ENCODE data around the gene BLID. TPM values are rescaled to one million over a fixed set of nuclear protein-coding genes. Genes with fewer than 3 reads are reported as not detected.

The BLID gene
- total and polyA plus RNA-seq, 10 of the 15 experiments (the other 5 are each of a cell fraction or from before 2014, with no cell fraction given) = not detected

DNA sequence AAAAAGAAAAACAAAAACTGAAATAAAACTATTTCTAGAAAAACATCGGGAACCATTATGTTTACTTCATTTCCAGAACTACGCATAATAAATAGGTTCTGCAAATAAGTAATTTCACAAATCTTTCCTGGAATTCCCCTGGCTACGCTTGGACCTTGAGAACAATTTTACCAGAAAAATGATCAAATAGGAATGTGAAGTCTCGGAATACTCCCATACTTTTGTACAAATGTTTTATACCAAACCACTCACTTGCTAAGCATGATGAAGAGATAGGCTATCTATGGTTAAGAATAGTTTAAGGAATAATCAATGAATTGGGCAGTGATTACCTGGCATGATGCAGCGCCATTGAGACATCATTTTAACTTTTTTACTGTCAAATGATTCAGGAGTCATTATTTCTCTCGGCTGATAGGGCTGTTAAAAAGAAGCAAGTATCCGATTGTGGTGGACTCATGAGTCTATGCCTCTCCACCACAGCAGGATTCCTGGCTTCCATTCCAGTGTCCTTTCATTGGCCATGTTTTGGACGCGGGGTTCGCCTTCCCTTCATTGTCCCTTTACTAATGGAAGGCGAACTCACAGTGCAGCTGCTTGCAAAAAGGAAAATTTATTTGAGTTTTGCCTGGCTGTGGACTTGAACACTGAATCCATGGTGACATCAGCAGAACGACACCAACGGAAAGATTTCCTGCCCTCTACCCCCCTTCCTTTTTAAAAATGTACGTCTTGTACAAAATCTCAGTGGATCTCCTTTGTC is 39.9 kb upstream of the BLID start:
- in situ Hi-C loops (cut with MboI) = no loop called here
- ChIA-PET POLR2A (no interaction called here), SMC1A (ENCODE audit: uncharacterized antibody, unreplicated experiment) (no interaction called here), CTCF (no interaction called here), RAD21 (ENCODE audit: unreplicated experiment) (no interaction called here)
- H3K36me3 ChIP-seq (ENCODE audit: control insufficient read depth in 2 of 2, insufficient read depth in 2 of 2, low read length in 1 of 2) = no peaks in the 10 kb centered on the region
- no peaks in the 10 kb centered on the region for H3K4me1 ChIP-seq (ENCODE audit: control insufficient read depth, insufficient read depth, low read length)
- H4K20me1 ChIP-seq (ENCODE audit: control insufficient read depth, insufficient read depth) = no peaks in the 10 kb centered on the region
- no peak overlapping the region for H3K9ac ChIP-seq (ENCODE audit: control insufficient read depth, insufficient read depth, low read length)
- TF ChIP-seq CHD1 (IDR thresholded peaks at IDR 0.05; ENCODE audit: low read depth, low read length) (no peak), HDAC2 (IDR thresholded peaks at IDR 0.05) (no peak), KLF5 (IDR thresholded peaks at IDR 0.05; ENCODE audit: partially characterized antibody) (no peak), GATAD2B (conservative IDR thresholded peaks at IDR 0.05; ENCODE audit: low read depth) (no peak)
- TF ChIP-seq, protein P1, sequence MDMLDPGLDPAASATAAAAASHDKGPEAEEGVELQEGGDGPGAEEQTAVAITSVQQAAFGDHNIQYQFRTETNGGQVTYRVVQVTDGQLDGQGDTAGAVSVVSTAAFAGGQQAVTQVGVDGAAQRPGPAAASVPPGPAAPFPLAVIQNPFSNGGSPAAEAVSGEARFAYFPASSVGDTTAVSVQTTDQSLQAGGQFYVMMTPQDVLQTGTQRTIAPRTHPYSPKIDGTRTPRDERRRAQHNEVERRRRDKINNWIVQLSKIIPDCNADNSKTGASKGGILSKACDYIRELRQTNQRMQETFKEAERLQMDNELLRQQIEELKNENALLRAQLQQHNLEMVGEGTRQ (IDR thresholded peaks at IDR 0.05; ENCODE audit: borderline replicate concordance, low read depth, low read length) = no peak
- no peak for DNase-seq (ENCODE audit: low read depth, low spot score)
- H3K27ac ChIP-seq (ENCODE audit: control insufficient read depth, insufficient read depth) = no peak overlapping the region
- H3K27me3 ChIP-seq (replicated peaks in 1 of 2; ENCODE audit: control insufficient read depth in 2 of 2, insufficient read depth in 2 of 2, low read length in 1 of 2) = peaks cover 0 to 3% of the 10 kb centered on the region in 2 experiments; a peak in 1 of 4 replicates
- H2AFZ ChIP-seq (ENCODE audit: control insufficient read depth, low read depth, low read length) = no peak overlapping the region
- no peak for ATAC-seq
- no peak overlapping the region for H3K4me3 ChIP-seq
- no peaks in the 10 kb centered on the region for H3K9me3 ChIP-seq (replicated peaks; ENCODE audit: control insufficient read depth, insufficient read depth, low read length)
- intact Hi-C loops (cut with micrococcal nuclease; ENCODE audit: unreplicated experiment) = no loop called here
- no peaks in the 10 kb centered on the region for H3K79me2 ChIP-seq (ENCODE audit: control insufficient read depth, insufficient read depth, low read length)
- no peak for FAIRE-seq
- 64% methylated on average over 14 of the region's 14 CpGs for WGBS (ENCODE audit: insufficient coverage, insufficient replicate concordance, low lambda C conversion rate, missing lambda C conversion rate)
- BruUV-seq (replicated peaks) = no TSS peak
- H3K4me2 ChIP-seq (ENCODE audit: control insufficient read depth, insufficient read depth) = no peak overlapping the region

GRCh38 chr11:122154994-122155393 is 39.0 kb upstream of the BLID start:
- ChIA-PET RAD21 (ENCODE audit: unreplicated experiment) (no interaction called here), CTCF (no interaction called here), POLR2A (no interaction called here), SMC1A (ENCODE audit: uncharacterized antibody, unreplicated experiment) (no interaction called here)
- Histone ChIP-seq H3K4me2 (ENCODE audit: control insufficient read depth, insufficient read depth) (no peak overlapping the region), H3K4me3 (no peak overlapping the region), H3K9me3 (replicated peaks; ENCODE audit: control insufficient read depth, insufficient read depth, low read length) (no peaks in the 10 kb centered on the region), H3K36me3 (ENCODE audit: control insufficient read depth in 2 of 2, insufficient read depth in 2 of 2, low read length in 1 of 2) (no peaks in the 10 kb centered on the region), H3K27me3 (replicated peaks in 1 of 2; ENCODE audit: control insufficient read depth in 2 of 2, insufficient read depth in 2 of 2, low read length in 1 of 2) (no peaks in the 10 kb centered on the region), H4K20me1 (ENCODE audit: control insufficient read depth, insufficient read depth) (no peaks in the 10 kb centered on the region), H3K79me2 (ENCODE audit: control insufficient read depth, insufficient read depth, low read length) (no peaks in the 10 kb centered on the region), H3K9ac (ENCODE audit: control insufficient read depth, insufficient read depth, low read length) (no peak overlapping the region), H3K4me1 (ENCODE audit: control insufficient read depth, insufficient read depth, low read length) (no peaks in the 10 kb centered on the region), H3K27ac (ENCODE audit: control insufficient read depth, insufficient read depth) (no peak overlapping the region), H2AFZ (ENCODE audit: control insufficient read depth, low read depth, low read length) (no peak overlapping the region)
- DNase-seq (ENCODE audit: low read depth, low spot score) (no peak), ATAC-seq (no peak), FAIRE-seq (no peak)
- intact Hi-C loops (cut with micrococcal nuclease; ENCODE audit: unreplicated experiment) (no loop called here), in situ Hi-C loops (cut with MboI) (no loop called here)
- BruUV-seq (replicated peaks) = no TSS peak
- WGBS (ENCODE audit: insufficient coverage, insufficient replicate concordance, low lambda C conversion rate, missing lambda C conversion rate) = 76% methylated on average over 1 of the region's 1 CpG
- no peak for TF ChIP-seq ZNF24 (IDR thresholded peaks at IDR 0.05)
- TF ChIP-seq ESRRA (IDR thresholded peaks at IDR 0.05; ENCODE audit: low read length) = no peak
- TF ChIP-seq CHD2 (IDR thresholded peaks at IDR 0.05; ENCODE audit: borderline replicate concordance, low read depth, low read length) = no peak
- no peak for TF ChIP-seq SREBF1 (IDR thresholded peaks at IDR 0.05; ENCODE audit: low read length)
- TF ChIP-seq SMC3 (IDR thresholded peaks at IDR 0.05; ENCODE audit: borderline replicate concordance, low read length) = no peak
- no peak for TF ChIP-seq BACH1 (IDR thresholded peaks at IDR 0.05; ENCODE audit: borderline replicate concordance)
- TF ChIP-seq SRF (IDR thresholded peaks at IDR 0.05; ENCODE audit: low read depth in 2 of 2, low read length in 2 of 2) = no peak
- no peak for TF ChIP-seq ZNF274 (IDR thresholded peaks at IDR 0.05; ENCODE audit: insufficient read depth, insufficient read length)
- no peak for TF ChIP-seq ASH2L (IDR thresholded peaks at IDR 0.05; ENCODE audit: borderline replicate concordance, low read depth)
- TF ChIP-seq NFYA (IDR thresholded peaks at IDR 0.05; ENCODE audit: borderline replicate concordance, low read depth, low read length) = no peak
- TF ChIP-seq RUNX3 (IDR thresholded peaks at IDR 0.05; ENCODE audit: low read length) = no peak
- TF ChIP-seq BRCA1 (IDR thresholded peaks at IDR 0.05; ENCODE audit: low read depth, low read length) = no peak
- TF ChIP-seq SP1 (IDR thresholded peaks at IDR 0.05; ENCODE audit: low read depth, low read length) = no peak
